ENCODE data around the gene KRT17. TPM values are rescaled to one million over a fixed set of nuclear protein-coding genes. Genes with fewer than 3 reads are reported as not detected.
"Not testable (repeated sequence)": the region's sequence is repeated elsewhere in the genome, so short reads cannot be mapped to it uniquely, and the experiment has no call there.

Gene KRT17
- polyA plus RNA-seq, 2 donors, result 92.9 to 191 TPM

DNA sequence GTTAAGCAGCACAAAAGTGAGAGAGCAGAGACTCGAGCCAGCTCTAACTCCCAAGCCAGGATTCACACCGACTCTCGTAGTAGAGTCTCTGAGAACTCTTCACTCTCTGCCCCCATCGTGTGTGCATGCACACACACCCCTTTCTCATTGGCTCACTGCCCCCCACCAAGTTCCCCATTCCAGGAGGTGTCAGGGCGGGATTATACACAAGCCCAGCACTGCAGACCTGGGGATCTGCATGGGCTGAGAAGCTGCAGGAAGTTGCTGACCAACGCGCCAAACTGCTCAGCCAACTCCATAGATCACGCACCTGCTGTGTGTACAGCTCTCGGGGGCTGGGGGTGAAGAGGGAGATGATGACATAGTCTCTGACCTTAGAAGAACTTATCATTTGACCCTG lies 9.6 kb downstream of the KRT17 start:
- WGBS, 2 donors, result 60 to 63% methylated on average over 9 of the region's 9 CpGs
- peaks cover 0 to 10% of the 10 kb centered on the region in 2 donors for H3K4me1 ChIP-seq (ENCODE audit: control insufficient read depth in 2 of 2, insufficient read depth in 2 of 2, low read length in 1 of 2)

DNA sequence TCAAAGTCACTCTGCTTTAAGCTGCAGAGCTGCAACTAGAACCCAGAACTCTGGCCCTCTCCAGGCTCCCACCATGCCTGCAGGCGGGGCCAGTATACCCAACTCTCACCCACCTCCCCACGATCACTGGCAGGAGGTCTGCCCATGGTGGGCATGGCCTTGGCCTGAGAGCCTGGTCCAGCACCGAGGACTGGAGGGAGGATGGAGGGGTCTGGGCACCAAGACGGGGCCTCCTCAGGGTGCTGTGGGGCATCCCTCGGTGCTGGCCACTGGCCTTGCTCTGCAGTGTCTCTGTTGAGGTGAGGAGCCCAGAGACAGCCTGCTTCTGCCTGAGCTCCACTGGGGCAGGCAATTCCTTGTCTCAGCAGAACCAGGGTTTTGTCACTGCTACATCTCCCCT lies 10.3 kb downstream of the KRT17 start:
- H3K27me3 ChIP-seq (ENCODE audit: control insufficient read depth in 1 of 2, insufficient read depth in 2 of 2, low read length in 2 of 2), result no peaks in the 10 kb centered on the region
- H3K36me3 ChIP-seq (ENCODE audit: control insufficient read depth in 2 of 2, insufficient read depth in 2 of 2, low read length in 1 of 2), result no peaks in the 10 kb centered on the region
- no peaks in the 10 kb centered on the region for H3K9me3 ChIP-seq (ENCODE audit: control insufficient read depth in 2 of 2, insufficient read depth in 1 of 2, low read depth in 1 of 2, low read length in 1 of 2)
- peaks cover 0 to 9% of the 10 kb centered on the region in 2 donors for H3K4me1 ChIP-seq (ENCODE audit: control insufficient read depth in 2 of 2, insufficient read depth in 2 of 2, low read length in 1 of 2)
- H3K4me3 ChIP-seq (ENCODE audit: low read depth in 1 of 2, low read length in 2 of 2), result no peak overlapping the region
- 88 to 89% methylated on average over 5 of the region's 5 CpGs for WGBS, 2 donors
- H3K27ac ChIP-seq (ENCODE audit: low read depth in 2 of 2, low read length in 1 of 2), result no peak overlapping the region

More for the DNA sequence above, 9.6 kb downstream of the KRT17 start:
- not testable (repeated sequence) for H3K4me3 ChIP-seq (ENCODE audit: low read depth in 1 of 2, low read length in 2 of 2); H3K36me3 ChIP-seq (ENCODE audit: control insufficient read depth in 2 of 2, insufficient read depth in 2 of 2, low read length in 1 of 2); H3K9me3 ChIP-seq (ENCODE audit: control insufficient read depth in 2 of 2, insufficient read depth in 1 of 2, low read depth in 1 of 2, low read length in 1 of 2); H3K27ac ChIP-seq (ENCODE audit: low read depth in 2 of 2, low read length in 1 of 2); H3K27me3 ChIP-seq (ENCODE audit: control insufficient read depth in 1 of 2, insufficient read depth in 2 of 2, low read length in 2 of 2)

DNA sequence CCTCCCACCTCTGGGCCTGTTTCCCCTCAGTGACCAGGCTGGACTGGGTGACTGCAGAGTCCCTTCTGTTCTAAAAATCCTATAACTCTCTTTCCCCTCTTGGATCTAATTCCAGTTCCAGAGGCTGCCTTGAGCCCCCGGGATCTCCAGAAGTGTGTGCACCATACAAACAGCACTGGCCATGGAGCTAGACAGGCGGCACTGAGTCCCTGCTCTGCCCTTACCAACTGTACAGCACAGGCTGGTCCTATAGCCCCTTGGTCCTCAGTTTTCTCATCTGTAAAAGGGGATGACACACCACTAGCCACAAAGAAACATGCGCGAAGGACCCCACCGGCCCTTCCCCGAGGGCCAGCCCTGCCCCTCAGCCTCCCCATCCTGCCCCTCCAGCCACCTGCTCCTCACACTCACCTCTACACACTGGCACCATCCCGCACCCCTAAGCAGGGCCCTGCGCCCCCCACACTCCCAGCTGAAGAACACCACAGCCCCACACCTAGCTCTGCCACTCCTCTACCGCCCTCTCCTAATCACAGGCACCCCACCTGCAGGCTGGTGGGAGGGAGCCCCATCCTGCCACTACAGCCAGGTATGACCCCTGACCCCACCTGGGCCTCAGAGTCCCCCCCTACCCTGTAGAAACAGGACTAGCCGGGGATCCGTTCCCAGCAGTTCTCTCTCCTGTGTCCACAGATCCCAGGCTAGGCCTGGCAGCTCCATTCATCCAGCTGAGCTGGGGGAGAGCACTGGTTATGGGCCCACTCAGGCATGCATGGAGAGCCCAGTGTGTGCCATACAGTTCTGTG lies 10.9 kb downstream of the KRT17 start:
- WGBS, 2 donors, result 80 to 89% methylated on average over 11 of the region's 11 CpGs
- H3K27me3 ChIP-seq (ENCODE audit: control insufficient read depth in 1 of 2, insufficient read depth in 2 of 2, low read length in 2 of 2), result no peaks in the 10 kb centered on the region
- peaks cover 0 to 7% of the 10 kb centered on the region in 2 donors for H3K4me1 ChIP-seq (ENCODE audit: control insufficient read depth in 2 of 2, insufficient read depth in 2 of 2, low read length in 1 of 2)
- no peaks in the 10 kb centered on the region for H3K9me3 ChIP-seq (ENCODE audit: control insufficient read depth in 2 of 2, insufficient read depth in 1 of 2, low read depth in 1 of 2, low read length in 1 of 2)
- H3K27ac ChIP-seq (ENCODE audit: low read depth in 2 of 2, low read length in 1 of 2), result peak overlapping the region in 1 of 2 donors; percentile 79
- no peaks in the 10 kb centered on the region for H3K36me3 ChIP-seq (ENCODE audit: control insufficient read depth in 2 of 2, insufficient read depth in 2 of 2, low read length in 1 of 2)
- no peak overlapping the region for H3K4me3 ChIP-seq (ENCODE audit: low read depth in 1 of 2, low read length in 2 of 2)

DNA sequence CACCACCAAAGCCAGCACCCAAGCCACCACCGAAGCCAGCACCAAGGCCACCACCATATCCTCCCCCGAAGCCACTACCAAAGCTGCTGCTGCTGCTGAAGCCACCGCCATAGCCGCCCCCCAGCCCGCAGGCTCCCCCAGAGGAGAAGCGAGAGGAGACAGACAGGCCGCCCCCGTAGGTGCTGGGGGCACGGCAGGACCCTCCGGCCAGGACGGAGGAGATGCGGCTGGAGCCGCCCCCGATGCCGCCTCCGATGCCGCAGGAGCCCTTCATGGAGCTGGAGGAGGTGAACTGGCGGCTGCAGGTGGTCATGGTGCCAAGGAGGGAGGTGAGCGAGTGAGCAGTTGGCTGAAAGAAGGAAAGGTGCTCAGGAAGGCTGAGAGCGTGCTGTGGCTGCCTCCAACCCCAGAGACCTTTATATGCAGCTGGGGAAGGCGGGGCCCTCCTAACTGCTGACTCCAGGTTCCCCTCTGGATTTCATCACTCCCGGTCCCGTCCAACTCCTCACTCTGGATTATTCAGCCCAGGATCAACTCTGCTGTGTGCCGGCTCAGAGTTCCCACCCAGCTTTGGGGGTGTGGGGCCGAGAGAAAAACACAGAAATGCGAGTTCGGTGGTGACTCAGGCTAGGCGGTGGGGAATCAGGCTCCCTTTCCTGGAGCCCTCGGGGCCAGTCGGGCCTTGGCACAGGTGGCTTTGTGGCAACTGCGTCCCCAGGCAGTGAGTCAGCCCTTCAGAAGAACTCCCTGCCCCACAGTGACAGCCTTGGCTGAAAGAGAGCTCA lies 11.8 kb downstream of the KRT17 start, which contains the start of gene KRT16:
Gene KRT16 (minus strand): TSS at position 392 of the 785 bp plus-strand sequence. CDS start 79 bp downstream, at position 313.
- Histone ChIP-seq H3K27ac (ENCODE audit: low read depth in 2 of 2, low read length in 1 of 2) (peak within 1 kb of the TSS in 1 of 2 donors; percentile 79), H3K4me3 (ENCODE audit: low read depth in 1 of 2, low read length in 2 of 2) (peak within 1 kb of the TSS; percentile 38 to 45)

GRCh38 chr17:41610965-41611640 lies 13.3 kb downstream of the KRT17 start:
- Histone ChIP-seq H3K27ac (ENCODE audit: low read depth in 2 of 2, low read length in 1 of 2) (peak overlapping the region in 1 of 2 donors; percentile 27), H3K36me3 (ENCODE audit: control insufficient read depth in 2 of 2, insufficient read depth in 2 of 2, low read length in 1 of 2) (no peaks in the 10 kb centered on the region), H3K4me1 (ENCODE audit: control insufficient read depth in 2 of 2, insufficient read depth in 2 of 2, low read length in 1 of 2) (peaks cover 0 to 7% of the 10 kb centered on the region in 2 donors), H3K9me3 (ENCODE audit: control insufficient read depth in 2 of 2, insufficient read depth in 1 of 2, low read depth in 1 of 2, low read length in 1 of 2) (no peaks in the 10 kb centered on the region), H3K27me3 (ENCODE audit: control insufficient read depth in 1 of 2, insufficient read depth in 2 of 2, low read length in 2 of 2) (no peaks in the 10 kb centered on the region), H3K4me3 (ENCODE audit: low read depth in 1 of 2, low read length in 2 of 2) (peak overlapping the region; percentile 38 to 45)
- 84 to 94% methylated on average over 25 of the region's 25 CpGs for WGBS, 2 donors

More for the DNA sequence above, 11.8 kb downstream of the KRT17 start, which contains the start of gene KRT16:
- WGBS, 2 donors, result 50 to 65% methylated on average over 31 of the region's 31 CpGs
- H3K27me3 ChIP-seq (ENCODE audit: control insufficient read depth in 1 of 2, insufficient read depth in 2 of 2, low read length in 2 of 2); H3K9me3 ChIP-seq (ENCODE audit: control insufficient read depth in 2 of 2, insufficient read depth in 1 of 2, low read depth in 1 of 2, low read length in 1 of 2); H3K4me1 ChIP-seq (ENCODE audit: control insufficient read depth in 2 of 2, insufficient read depth in 2 of 2, low read length in 1 of 2); H3K36me3 ChIP-seq (ENCODE audit: control insufficient read depth in 2 of 2, insufficient read depth in 2 of 2, low read length in 1 of 2): not testable (repeated sequence)

DNA sequence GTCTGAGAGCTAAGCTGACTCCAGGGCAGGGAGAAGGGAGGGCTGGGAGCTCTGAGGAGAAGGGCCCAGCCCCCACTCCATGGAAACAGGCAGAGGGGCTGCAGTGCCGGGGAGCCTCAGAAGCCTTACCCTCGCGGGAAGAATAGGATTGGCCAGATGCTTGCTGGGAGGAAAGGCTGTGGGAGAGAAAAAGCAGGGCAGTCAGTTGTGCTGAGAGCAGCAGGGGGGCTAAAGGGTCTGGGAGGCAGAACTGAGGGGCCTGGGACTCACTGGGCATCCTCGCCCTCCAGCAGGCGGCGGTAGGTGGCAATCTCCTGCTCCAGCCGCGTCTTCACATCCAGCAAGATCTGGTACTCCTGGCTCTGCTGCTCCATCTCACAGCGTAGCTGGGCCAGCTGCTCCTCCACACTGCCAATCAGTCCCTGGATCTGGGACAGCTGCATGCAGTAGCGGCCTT lies 14.3 kb downstream of the KRT17 start:
- not testable (repeated sequence) for H3K27ac ChIP-seq (ENCODE audit: low read depth in 2 of 2, low read length in 1 of 2); H3K4me1 ChIP-seq (ENCODE audit: control insufficient read depth in 2 of 2, insufficient read depth in 2 of 2, low read length in 1 of 2); H3K9me3 ChIP-seq (ENCODE audit: control insufficient read depth in 2 of 2, insufficient read depth in 1 of 2, low read depth in 1 of 2, low read length in 1 of 2); H3K27me3 ChIP-seq (ENCODE audit: control insufficient read depth in 1 of 2, insufficient read depth in 2 of 2, low read length in 2 of 2); H3K36me3 ChIP-seq (ENCODE audit: control insufficient read depth in 2 of 2, insufficient read depth in 2 of 2, low read length in 1 of 2)
- WGBS, 2 donors, result 39 to 57% methylated on average over 10 of the region's 10 CpGs
- H3K4me3 ChIP-seq (ENCODE audit: low read depth in 1 of 2, low read length in 2 of 2), result peak overlapping the region; percentile 14 to 29

- not testable (repeated sequence) for H3K27ac ChIP-seq (ENCODE audit: low read depth in 2 of 2, low read length in 1 of 2); H3K9me3 ChIP-seq (ENCODE audit: control insufficient read depth in 2 of 2, insufficient read depth in 1 of 2, low read depth in 1 of 2, low read length in 1 of 2); H3K4me1 ChIP-seq (ENCODE audit: control insufficient read depth in 2 of 2, insufficient read depth in 2 of 2, low read length in 1 of 2); H3K27me3 ChIP-seq (ENCODE audit: control insufficient read depth in 1 of 2, insufficient read depth in 2 of 2, low read length in 2 of 2); H3K4me3 ChIP-seq (ENCODE audit: low read depth in 1 of 2, low read length in 2 of 2); H3K36me3 ChIP-seq (ENCODE audit: control insufficient read depth in 2 of 2, insufficient read depth in 2 of 2, low read length in 1 of 2)
- 68 to 94% methylated on average over 4 of the region's 4 CpGs for WGBS, 2 donors
These were observed 17.4 kb downstream of the KRT17 start for GRCh38 chr17:41606930-41607329.

DNA sequence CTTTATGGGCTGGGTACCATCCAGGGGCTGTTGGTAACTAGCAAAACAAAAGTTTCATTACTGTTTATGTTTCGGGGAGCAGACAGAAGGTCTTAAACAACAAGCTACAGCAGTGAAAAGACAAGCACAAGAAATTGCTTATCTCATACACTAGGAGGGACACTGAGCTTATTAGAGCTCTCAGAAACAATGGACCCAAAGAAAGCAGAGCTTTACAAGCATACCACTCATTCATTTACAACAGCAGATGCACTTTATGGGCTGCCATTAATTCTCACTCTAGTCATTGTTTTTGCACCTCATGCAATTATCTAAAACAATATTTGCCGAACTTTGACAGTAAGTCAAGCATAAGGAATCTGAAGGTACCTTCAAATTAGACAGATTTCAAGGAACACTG lies 21.9 kb downstream of the KRT17 start:
- 66 to 80% methylated on average over 2 of the region's 2 CpGs for WGBS, 2 donors
- H3K9me3 ChIP-seq (ENCODE audit: control insufficient read depth in 2 of 2, insufficient read depth in 1 of 2, low read depth in 1 of 2, low read length in 1 of 2), result peaks cover 0 to 3% of the 10 kb centered on the region in 2 donors
- H3K4me1 ChIP-seq (ENCODE audit: control insufficient read depth in 2 of 2, insufficient read depth in 2 of 2, low read length in 1 of 2), result peaks cover 0 to 3% of the 10 kb centered on the region in 2 donors
- H3K4me3 ChIP-seq (ENCODE audit: low read depth in 1 of 2, low read length in 2 of 2), result no peak overlapping the region
- H3K36me3 ChIP-seq (ENCODE audit: control insufficient read depth in 2 of 2, insufficient read depth in 2 of 2, low read length in 1 of 2), result no peaks in the 10 kb centered on the region
- H3K27me3 ChIP-seq (ENCODE audit: control insufficient read depth in 1 of 2, insufficient read depth in 2 of 2, low read length in 2 of 2), result no peaks in the 10 kb centered on the region
- no peak overlapping the region for H3K27ac ChIP-seq (ENCODE audit: low read depth in 2 of 2, low read length in 1 of 2)

DNA sequence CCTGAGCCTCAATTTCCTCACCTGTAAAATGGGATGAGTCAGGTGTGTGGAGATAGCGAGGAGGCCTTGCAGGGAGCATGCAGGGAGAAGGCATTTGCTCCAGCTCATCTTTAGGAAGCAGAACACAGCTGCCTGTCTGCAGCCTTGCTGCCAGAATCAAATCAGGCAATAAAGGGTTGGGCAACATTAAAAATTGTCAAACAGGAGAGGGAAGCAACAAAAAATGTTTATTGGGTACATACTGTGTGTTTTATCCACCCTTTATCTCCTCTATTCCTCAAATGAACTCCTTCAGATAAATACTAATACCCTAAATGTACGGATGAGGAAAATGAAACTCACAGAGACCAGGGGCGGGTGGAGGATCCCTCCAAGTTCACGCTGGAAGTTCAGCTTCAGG lies 24.1 kb downstream of the KRT17 start:
- 68 to 75% methylated on average over 4 of the region's 4 CpGs for WGBS, 2 donors
- H3K27me3 ChIP-seq (ENCODE audit: control insufficient read depth in 1 of 2, insufficient read depth in 2 of 2, low read length in 2 of 2), result no peaks in the 10 kb centered on the region
- no peaks in the 10 kb centered on the region for H3K9me3 ChIP-seq (ENCODE audit: control insufficient read depth in 2 of 2, insufficient read depth in 1 of 2, low read depth in 1 of 2, low read length in 1 of 2)
- H3K27ac ChIP-seq (ENCODE audit: low read depth in 2 of 2, low read length in 1 of 2), result no peak overlapping the region
- H3K4me3 ChIP-seq (ENCODE audit: low read depth in 1 of 2, low read length in 2 of 2), result no peak overlapping the region
- H3K4me1 ChIP-seq (ENCODE audit: control insufficient read depth in 2 of 2, insufficient read depth in 2 of 2, low read length in 1 of 2), result peaks cover 3 to 5% of the 10 kb centered on the region in 2 donors
- no peaks in the 10 kb centered on the region for H3K36me3 ChIP-seq (ENCODE audit: control insufficient read depth in 2 of 2, insufficient read depth in 2 of 2, low read length in 1 of 2)

Data from esophagus (tissue), 2 donors.